HAP-1 (cell line): Measurements from ENCODE around the gene FSIP1.

Experiments
- DNase-seq, 2 experiments: peaks; one replicate each; pipeline ENCODE4 v3.0.0-alpha.2; 2016 to 2020; ENCODE audit warnings: low spot score in 2 of 2
- H3K27me3 ChIP-seq: fragments of 250-450 bp; sonication (Bioruptor Pico); 2 replicates; pipeline ENCODE4 v1.5.1; 2020; ENCODE audit warnings: low read depth, mild to moderate bottlenecking, moderate library complexity
- H3K36me3 ChIP-seq: fragments of 250-450 bp; sonication (Bioruptor Pico); replicated peaks from 2 replicates; pipeline ENCODE4 v1.5.1; 2020; ENCODE audit warnings: mild to moderate bottlenecking
- H3K4me1 ChIP-seq: fragments of 250-450 bp; sonication (Bioruptor Pico); 2 replicates; pipeline ENCODE4 v1.5.1; 2020; ENCODE audit warnings: mild to moderate bottlenecking
- H3K4me3 ChIP-seq: fragments of 250-450 bp; sonication (Bioruptor Pico); 2 replicates; pipeline ENCODE4 v1.5.1; 2020; ENCODE audit warnings: mild to moderate bottlenecking, moderate library complexity
- H3K9me3 ChIP-seq: fragments of 250-450 bp; sonication (Bioruptor Pico); 2 replicates; pipeline ENCODE4 v1.5.1; 2020; ENCODE audit warnings: mild to moderate bottlenecking, moderate library complexity
- in situ Hi-C: fragments of 300-500 bp; cut with MboI; formaldehyde crosslinking; loops from 3 replicates; pipeline ENCODE4 v1.14.3; 2020; ENCODE audit warnings: low sequenced_read_pairs, inconsistent platforms, mixed read lengths

FSIP1 gene

DNA sequence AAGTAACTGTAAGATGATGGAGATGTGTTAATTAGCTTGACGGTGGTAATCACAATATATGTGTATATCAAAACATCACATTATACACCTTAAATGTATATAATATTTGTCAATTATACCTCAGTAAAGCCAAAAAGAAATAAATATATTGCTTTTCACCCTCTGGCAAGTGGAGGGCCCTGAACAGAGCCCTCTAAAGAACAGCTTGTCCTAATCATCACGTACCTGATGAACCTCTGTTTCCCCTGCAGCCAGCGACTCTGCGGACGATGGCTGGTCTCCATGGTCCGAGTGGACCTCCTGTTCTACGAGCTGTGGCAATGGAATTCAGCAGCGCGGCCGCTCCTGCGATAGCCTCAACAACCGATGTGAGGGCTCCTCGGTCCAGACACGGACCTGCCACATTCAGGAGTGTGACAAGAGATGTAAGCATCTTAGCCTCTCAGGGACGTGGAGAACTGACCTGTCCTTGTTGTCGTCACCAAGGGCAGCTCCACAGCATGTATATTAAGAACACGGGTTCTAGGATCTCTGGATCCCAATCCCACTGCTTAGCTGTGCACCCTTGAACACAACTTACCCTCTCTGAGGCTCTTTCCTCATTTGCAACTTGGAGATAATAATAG lies 195.4 kb downstream of the FSIP1 start:
- in situ Hi-C loops: loop anchor here (25.0 kb wide), 1 partner anchor 425 kb away; no protein-coding TSS in a partner anchor
- no peaks in the 10 kb centered on the region for H3K27me3 ChIP-seq

DNA sequence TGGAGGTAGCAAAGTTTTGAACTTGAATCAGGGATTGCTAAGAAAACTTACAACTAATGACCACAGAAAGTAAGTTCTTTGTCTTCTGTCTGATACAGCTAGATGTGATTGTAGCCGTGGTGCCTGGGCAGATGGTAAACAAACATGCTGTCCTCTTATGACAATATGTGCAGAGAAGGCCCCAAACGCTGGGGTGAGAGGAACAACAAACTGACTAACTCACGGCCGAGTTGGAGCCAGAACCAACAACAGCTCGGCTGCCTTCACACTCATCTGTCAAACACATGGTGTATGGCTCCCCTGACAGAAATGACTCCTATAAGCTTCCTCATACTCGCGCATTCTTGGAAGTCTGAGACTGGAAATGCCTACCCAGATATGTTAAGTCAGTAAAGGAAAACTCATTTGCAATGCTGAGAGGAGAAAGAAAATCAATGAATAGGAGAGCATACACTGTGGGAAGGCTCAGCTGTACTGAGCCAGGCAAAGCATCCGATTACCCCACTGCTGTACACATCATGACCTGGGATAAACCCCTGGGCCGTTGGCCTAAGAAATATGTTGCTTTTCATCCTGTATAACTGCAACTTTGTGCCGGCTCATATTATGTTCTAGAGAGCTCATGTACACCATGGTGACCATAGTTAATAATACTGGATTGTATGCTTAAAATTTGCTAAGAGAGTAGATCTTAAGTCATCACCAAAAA lies 196.1 kb downstream of the FSIP1 start:
- H3K36me3 ChIP-seq: peaks cover 35% of the 10 kb centered on the region
- in situ Hi-C loops: loop anchor here (25.0 kb wide), 1 partner anchor 424 kb away; no protein-coding TSS in a partner anchor
- no peak overlapping the region for H3K4me3 ChIP-seq
- DNase-seq: no peak
- no peaks in the 10 kb centered on the region for H3K9me3 ChIP-seq
- no peaks in the 10 kb centered on the region for H3K27me3 ChIP-seq
- peaks cover 2% of the 10 kb centered on the region; the same call in 1 of the 2 replicates for H3K4me1 ChIP-seq

More for the DNA sequence above, 195.4 kb downstream of the FSIP1 start:
- Histone ChIP-seq H3K9me3 (no peaks in the 10 kb centered on the region), H3K36me3 (peaks cover 40% of the 10 kb centered on the region), H3K4me3 (no peak overlapping the region), H3K4me1 (no peaks in the 10 kb centered on the region)
- no peak for DNase-seq

DNA sequence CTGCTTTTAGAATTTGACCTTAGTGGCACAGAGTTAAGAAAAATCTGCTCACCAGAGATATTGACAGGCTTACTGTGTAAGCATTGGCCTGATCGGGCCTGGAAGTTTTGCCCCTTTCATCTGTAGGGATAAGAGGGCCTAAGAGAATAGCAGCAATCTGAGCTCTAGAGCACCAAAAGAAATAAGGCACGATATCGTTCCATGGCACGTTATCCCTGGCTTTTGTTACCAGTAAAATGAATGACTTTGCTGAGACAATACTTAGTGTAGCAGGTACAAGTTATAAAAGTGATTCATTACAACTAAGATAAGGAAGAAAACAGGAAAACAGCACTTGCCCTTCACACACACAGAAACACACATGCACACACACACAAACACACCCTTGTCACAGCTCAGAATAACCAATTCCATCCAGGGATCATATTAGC lies 196.8 kb downstream of the FSIP1 start:
- H3K27me3 ChIP-seq: no peaks in the 10 kb centered on the region
- H3K36me3 ChIP-seq: peaks cover 29% of the 10 kb centered on the region
- H3K4me3 ChIP-seq: no peak overlapping the region
- no peaks in the 10 kb centered on the region for H3K9me3 ChIP-seq
- DNase-seq: no peak
- in situ Hi-C loops: loop anchor here (25.0 kb wide), 1 partner anchor 424 kb away; no protein-coding TSS in a partner anchor
- peaks cover 4% of the 10 kb centered on the region; the same call in 1 of the 2 replicates for H3K4me1 ChIP-seq

DNA sequence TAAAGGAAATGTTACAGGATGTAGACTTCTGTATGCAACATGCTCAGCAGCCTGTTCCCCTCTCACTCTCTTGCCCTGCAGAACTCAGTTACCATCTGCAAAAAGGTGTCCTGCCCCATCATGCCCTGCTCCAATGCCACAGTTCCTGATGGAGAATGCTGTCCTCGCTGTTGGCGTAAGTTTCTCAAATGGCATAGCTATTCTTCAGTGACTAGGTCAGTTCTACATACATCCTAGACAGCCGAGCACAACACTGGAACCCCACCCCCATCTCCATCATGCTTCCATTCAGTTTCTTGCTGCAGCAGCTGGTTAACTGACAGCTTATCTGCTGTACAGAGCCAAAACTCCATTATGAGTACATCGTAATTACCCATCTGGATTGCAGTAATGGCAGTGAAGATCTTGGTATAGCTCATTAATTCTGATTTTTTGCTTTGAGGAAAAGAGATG lies 197.2 kb downstream of the FSIP1 start:
- Histone ChIP-seq H3K27me3 (no peaks in the 10 kb centered on the region), H3K4me3 (no peak overlapping the region), H3K9me3 (no peaks in the 10 kb centered on the region), H3K4me1 (peaks cover 4% of the 10 kb centered on the region; the same call in 1 of the 2 replicates), H3K36me3 (peaks cover 26% of the 10 kb centered on the region)
- in situ Hi-C loops: loop anchor here (25.0 kb wide), 1 partner anchor 423 kb away; no protein-coding TSS in a partner anchor
- no peak for DNase-seq

DNA sequence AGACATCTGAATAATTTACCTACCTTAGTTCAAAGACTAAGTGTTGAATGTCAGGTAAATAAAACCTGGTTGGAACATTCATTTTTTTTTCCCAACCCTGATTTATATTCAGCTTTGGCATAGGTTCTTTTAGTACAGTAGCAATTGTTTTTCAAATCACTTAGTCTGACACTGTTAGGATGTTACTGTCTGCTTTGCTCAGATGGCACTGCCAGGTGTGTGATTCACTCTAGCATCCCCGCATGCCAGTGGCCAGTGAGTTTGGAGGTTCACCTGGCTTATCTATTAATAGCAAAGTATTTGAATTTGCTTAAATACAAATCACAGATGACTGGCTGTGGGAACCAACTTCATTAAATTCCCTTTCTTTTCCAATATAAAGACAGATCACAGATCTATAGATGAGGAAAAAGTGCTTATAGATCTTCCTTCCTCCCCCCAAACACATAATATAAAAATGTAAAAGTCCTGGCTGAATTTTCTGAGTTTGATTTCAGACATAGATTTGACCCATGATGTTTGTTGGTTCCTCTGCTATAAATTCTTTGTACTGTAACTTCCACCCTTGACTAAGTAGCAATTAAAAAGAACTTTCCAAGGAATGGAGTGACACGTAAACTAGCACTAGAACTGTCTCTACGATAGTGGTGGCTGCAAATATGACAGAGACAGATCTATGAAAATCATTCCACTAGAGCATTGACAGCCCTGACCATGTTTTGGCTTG lies 197.8 kb downstream of the FSIP1 start:
- Histone ChIP-seq H3K36me3 (peaks cover 26% of the 10 kb centered on the region), H3K27me3 (no peaks in the 10 kb centered on the region), H3K4me1 (peaks cover 4% of the 10 kb centered on the region; the same call in 1 of the 2 replicates), H3K4me3 (no peak overlapping the region), H3K9me3 (no peaks in the 10 kb centered on the region)
- in situ Hi-C loops: loop anchor here (25.0 kb wide), 1 partner anchor 423 kb away; no protein-coding TSS in a partner anchor
- no peak for DNase-seq

DNA sequence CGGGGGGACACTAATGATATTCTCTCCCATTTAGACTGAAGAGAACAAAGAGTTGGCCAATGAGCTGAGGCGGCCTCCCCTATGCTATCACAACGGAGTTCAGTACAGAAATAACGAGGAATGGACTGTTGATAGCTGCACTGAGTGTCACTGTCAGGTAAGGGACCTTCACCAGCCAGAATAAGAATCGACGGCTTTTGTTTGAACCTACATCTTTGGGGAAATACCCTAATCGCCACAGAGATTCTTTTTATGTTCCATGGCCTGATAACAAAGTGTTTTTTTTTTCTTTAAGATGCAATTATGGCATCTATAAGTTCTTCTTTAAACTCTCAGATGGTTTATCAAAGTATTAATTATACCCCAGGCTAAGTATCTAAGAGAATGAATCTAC lies 198.4 kb downstream of the FSIP1 start:
- in situ Hi-C loops: loop anchor here (25.0 kb wide), 1 partner anchor 422 kb away; no protein-coding TSS in a partner anchor
- Histone ChIP-seq H3K4me3 (no peak overlapping the region), H3K4me1 (peaks cover 4% of the 10 kb centered on the region; the same call in 1 of the 2 replicates), H3K9me3 (no peaks in the 10 kb centered on the region), H3K36me3 (peaks cover 26% of the 10 kb centered on the region), H3K27me3 (no peaks in the 10 kb centered on the region)
- no peak for DNase-seq

DNA sequence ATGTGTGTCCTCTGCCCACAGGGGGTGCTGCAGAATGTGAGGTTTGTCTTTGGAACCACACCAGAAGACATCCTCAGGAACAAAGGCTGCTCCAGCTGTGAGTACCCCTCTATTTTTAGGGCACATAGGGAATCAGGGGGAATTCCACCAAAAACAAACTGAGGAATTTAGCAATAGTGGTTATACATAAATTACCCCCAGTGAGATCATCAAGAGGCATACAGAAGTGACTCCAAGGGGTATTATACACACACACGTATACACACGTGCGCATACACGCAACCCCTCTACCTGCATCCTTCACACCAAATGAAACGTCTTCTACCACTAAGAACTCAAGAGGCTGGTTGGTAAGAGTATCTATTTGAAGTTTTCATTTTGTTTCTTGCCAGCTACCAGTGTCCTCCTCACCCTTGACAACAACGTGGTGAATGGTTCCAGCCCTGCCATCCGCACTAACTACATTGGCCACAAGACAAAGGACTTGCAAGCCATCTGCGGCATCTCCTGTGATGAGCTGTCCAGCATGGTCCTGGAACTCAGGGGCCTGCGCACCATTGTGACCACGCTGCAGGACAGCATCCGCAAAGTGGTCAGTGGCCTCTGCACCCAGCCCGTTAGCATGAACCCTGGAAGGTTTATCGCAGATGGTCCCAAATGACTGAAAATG lies 198.9 kb downstream of the FSIP1 start:
- peak in 1 of 2 experiments; percentile 53 for DNase-seq
- no peaks in the 10 kb centered on the region for H3K27me3 ChIP-seq
- H3K36me3 ChIP-seq: peaks cover 26% of the 10 kb centered on the region
- no peaks in the 10 kb centered on the region for H3K9me3 ChIP-seq
- in situ Hi-C loops: loop anchor here (25.0 kb wide), 1 partner anchor 421 kb away; no protein-coding TSS in a partner anchor
- H3K4me3 ChIP-seq: no peak overlapping the region
- peaks cover 4% of the 10 kb centered on the region; the same call in 1 of the 2 replicates for H3K4me1 ChIP-seq

DNA sequence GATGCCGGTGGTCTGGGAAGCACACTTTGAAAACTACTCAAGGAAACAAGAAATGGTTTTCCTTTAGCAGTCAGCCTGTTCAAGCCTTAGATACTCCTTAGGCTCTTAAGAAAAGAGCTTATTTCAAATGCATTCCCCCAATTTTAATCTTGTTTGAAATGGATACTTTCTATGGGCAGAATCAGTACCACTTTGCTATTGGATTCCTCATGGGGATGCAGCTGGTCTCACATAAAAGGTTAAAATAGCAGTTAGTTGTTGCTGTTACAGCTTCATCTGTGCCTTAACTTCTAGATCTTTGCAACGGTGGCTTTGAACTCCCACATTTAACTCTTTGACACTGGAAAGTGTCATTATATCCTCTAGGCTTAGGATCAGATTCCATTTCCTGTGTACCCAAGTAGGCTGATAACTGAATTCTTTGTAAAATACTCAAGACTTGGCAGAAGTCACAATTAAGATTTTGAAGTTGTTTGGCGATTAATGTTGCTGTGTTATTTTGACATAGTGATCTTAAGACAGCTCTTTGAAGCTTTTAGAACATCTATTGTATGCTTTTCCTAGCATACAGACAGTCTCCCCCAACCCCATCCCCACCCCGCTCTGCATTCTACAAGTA lies 199.6 kb downstream of the FSIP1 start:
- peaks cover 4% of the 10 kb centered on the region; the same call in 1 of the 2 replicates for H3K4me1 ChIP-seq
- H3K4me3 ChIP-seq: no peak overlapping the region
- H3K27me3 ChIP-seq: no peaks in the 10 kb centered on the region; the same call in 1 of the 2 replicates
- no peaks in the 10 kb centered on the region for H3K9me3 ChIP-seq
- no peak for DNase-seq
- H3K36me3 ChIP-seq: peaks cover 26% of the 10 kb centered on the region
- in situ Hi-C loops: loop anchor here (25.0 kb wide), 1 partner anchor 421 kb away; no protein-coding TSS in a partner anchor

DNA sequence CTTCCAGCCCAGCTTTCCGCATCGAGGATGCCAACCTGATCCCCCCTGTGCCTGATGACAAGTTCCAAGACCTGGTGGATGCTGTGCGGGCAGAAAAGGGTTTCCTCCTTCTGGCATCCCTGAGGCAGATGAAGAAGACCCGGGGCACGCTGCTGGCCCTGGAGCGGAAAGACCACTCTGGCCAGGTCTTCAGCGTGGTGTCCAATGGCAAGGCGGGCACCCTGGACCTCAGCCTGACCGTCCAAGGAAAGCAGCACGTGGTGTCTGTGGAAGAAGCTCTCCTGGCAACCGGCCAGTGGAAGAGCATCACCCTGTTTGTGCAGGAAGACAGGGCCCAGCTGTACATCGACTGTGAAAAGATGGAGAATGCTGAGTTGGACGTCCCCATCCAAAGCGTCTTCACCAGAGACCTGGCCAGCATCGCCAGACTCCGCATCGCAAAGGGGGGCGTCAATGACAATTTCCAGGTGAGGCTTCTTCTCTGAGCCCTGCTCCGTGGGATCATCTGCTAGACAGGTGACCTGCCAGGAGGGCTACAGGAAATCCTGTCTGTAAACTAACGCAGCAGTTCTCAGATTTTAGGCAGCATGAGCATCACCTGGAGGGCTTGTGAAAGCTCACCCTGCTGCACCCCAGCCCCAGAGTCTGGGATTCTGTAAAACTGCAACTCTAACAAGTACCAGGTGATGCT lies 200.2 kb downstream of the FSIP1 start:
- H3K36me3 ChIP-seq: peaks cover 19% of the 10 kb centered on the region
- H3K27me3 ChIP-seq: no peaks in the 10 kb centered on the region; the same call in 1 of the 2 replicates
- DNase-seq: no peak
- in situ Hi-C loops: loop anchor here (25.0 kb wide), 1 partner anchor 420 kb away; no protein-coding TSS in a partner anchor
- H3K4me1 ChIP-seq: peaks cover 4% of the 10 kb centered on the region; the same call in 1 of the 2 replicates
- no peaks in the 10 kb centered on the region for H3K9me3 ChIP-seq
- H3K4me3 ChIP-seq: no peak overlapping the region

DNA sequence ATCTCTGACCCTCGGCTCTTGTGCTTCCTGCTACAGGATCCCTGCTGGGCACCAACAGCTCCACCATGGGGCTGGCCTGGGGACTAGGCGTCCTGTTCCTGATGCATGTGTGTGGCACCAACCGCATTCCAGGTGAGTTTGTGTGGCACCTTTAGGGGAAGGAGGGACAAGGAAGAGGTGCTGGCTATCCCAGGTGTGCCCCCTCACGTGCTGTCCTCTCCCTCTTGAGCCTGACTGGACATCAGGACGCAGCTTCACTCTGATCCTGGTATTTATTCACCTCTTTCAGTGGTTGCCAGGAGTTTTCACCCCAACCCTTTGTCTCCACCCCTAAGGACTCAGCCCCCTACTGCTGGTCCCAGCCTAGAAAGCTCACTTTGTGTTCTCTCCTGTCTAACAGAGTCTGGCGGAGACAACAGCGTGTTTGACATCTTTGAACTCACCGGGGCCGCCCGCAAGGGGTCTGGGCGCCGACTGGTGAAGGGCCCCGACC lies 200.8 kb downstream of the FSIP1 start:
- peaks cover 13% of the 10 kb centered on the region for H3K36me3 ChIP-seq
- peak in 1 of 2 experiments; percentile 42 for DNase-seq

DNA sequence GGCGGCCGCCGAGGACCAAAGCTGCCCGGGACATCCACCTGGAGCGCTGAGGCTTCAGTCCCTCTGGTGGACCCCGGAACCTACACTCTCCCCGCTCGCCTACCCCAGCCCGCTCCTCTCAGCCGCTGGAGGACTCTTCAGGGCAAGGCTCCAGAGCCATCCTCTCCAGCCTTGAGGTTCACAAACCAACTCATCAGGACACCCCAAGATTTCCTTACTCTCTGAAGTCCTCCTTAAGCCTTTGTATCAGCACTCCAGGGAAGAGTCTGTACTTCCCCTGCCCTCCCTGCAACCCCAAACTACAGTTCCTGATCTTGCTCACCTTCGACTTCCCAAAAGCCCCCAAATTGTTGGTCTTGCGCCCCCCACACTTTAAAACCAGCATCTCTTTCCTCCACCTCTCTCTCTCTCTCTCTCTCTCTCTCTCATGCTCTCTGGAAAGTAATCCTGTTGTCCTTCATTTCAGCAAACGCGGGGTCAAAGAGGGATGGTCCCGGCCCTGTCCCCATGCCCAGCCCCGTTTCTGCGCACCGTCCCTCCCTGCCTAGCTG lies 201.3 kb downstream of the FSIP1 start:
- peaks cover 4% of the 10 kb centered on the region; the same call in 1 of the 2 replicates for H3K4me1 ChIP-seq
- in situ Hi-C loops: loop anchor here (25.0 kb wide), 1 partner anchor 419 kb away; no protein-coding TSS in a partner anchor
- no peaks in the 10 kb centered on the region for H3K9me3 ChIP-seq

More for the DNA sequence above, 200.8 kb downstream of the FSIP1 start:
- H3K4me1 ChIP-seq: peaks cover 4% of the 10 kb centered on the region; the same call in 1 of the 2 replicates
- no peaks in the 10 kb centered on the region for H3K9me3 ChIP-seq
- peaks cover under 1% of the 10 kb centered on the region for H3K27me3 ChIP-seq
- H3K4me3 ChIP-seq: peak overlapping the region; percentile 46
- in situ Hi-C loops: loop anchor here (25.0 kb wide), 1 partner anchor 420 kb away; no protein-coding TSS in a partner anchor

More for the DNA sequence above, 201.3 kb downstream of the FSIP1 start:
- peaks cover 10% of the 10 kb centered on the region for H3K36me3 ChIP-seq
- peak overlapping the region; percentile 46 for H3K4me3 ChIP-seq
- DNase-seq: no peak
- H3K27me3 ChIP-seq: peaks cover 3% of the 10 kb centered on the region
